HG02678 (cell line): Measurements from ENCODE around the gene MORF4L2.

ENCODE experiments used
- ATAC-seq: cut with Tn5 transposase; IDR thresholded peaks from one replicate; pipeline ENCODE4 v1.9.1; 2021; ENCODE audit warnings: mild to moderate bottlenecking, moderate library complexity; ENCODE audit not compliant: unreplicated experiment

Gene MORF4L2

GRCh38 chrX:103686199-103687072 lies at the start of gene MORF4L2:
MORF4L2 (minus strand) TSS chrX:103686699; CDS start chrX:103677027, 9,672 bp downstream.
- ATAC-seq, result peak; percentile 92

- no peak for ATAC-seq
These were observed 47.7 kb upstream of the MORF4L2 start for GRCh38 chrX:103734125-103734760.

GRCh38 chrX:103733017-103733416 lies 46.5 kb upstream of the MORF4L2 start:
- no peak for ATAC-seq

GRCh38 chrX:103730796-103731493 lies 44.4 kb upstream of the MORF4L2 start:
- ATAC-seq, result no peak

- ATAC-seq, result no peak
These were observed 43.8 kb upstream of the MORF4L2 start for GRCh38 chrX:103730147-103730795.

- no peak for ATAC-seq
These were observed 42.5 kb upstream of the MORF4L2 start for GRCh38 chrX:103729015-103729414.

GRCh38 chrX:103727115-103727514 lies 40.6 kb upstream of the MORF4L2 start:
- ATAC-seq, result no peak

- ATAC-seq, result no peak
These were observed 40.0 kb upstream of the MORF4L2 start for GRCh38 chrX:103726477-103726876.

GRCh38 chrX:103722505-103722904 lies 36.0 kb upstream of the MORF4L2 start:
- ATAC-seq, result no peak

- no peak for ATAC-seq
These were observed 31.6 kb upstream of the MORF4L2 start for GRCh38 chrX:103718120-103718519.

- no peak for ATAC-seq
These were observed 30.5 kb upstream of the MORF4L2 start for GRCh38 chrX:103716962-103717361.

- ATAC-seq, result no peak
These were observed 24.1 kb upstream of the MORF4L2 start, which contains the start of gene TMEM31 for GRCh38 chrX:103710609-103711008. TMEM31 (plus strand) TSS chrX:103710909; CDS start chrX:103712259, 1,350 bp downstream.

GRCh38 chrX:103704863-103705262 lies 18.4 kb upstream of the MORF4L2 start:
- no peak for ATAC-seq

GRCh38 chrX:103699243-103699642 lies 12.7 kb upstream of the MORF4L2 start:
- no peak for ATAC-seq

- no peak for ATAC-seq
These were observed 11.2 kb upstream of the MORF4L2 start for GRCh38 chrX:103697687-103698086.

GRCh38 chrX:103691059-103691458 lies 4.6 kb upstream of the MORF4L2 start:
- ATAC-seq, result no peak

GRCh38 chrX:103688946-103689345 lies 2.4 kb upstream of the MORF4L2 start:
- ATAC-seq, result no peak

- no peak for ATAC-seq
These were observed 1.2 kb upstream of the MORF4L2 start for GRCh38 chrX:103687696-103688201.

GRCh38 chrX:103687073-103687695 lies 685 bp upstream of the MORF4L2 start:
- peak; percentile 53 for ATAC-seq

GRCh38 chrX:103685396-103685795 lies 1.1 kb downstream of the MORF4L2 start:
- ATAC-seq, result no peak
